Activated effector memory CD4-positive, alpha-beta T cell treated with anti-CD3 and anti-CD28 coated beads, Interleukin-2, amount 50 U/mL, for 16 hours (primary cell): ENCODE results near the gene SH2D3A.
A peak's percentile ranks its signal among the peaks of the same experiment; 100 is the strongest.
"Not testable (repeated sequence)": the region's sequence is repeated elsewhere in the genome, so short reads cannot be mapped to it uniquely, and the experiment has no call there.

Experiments
- DNase-seq: peaks from one replicate; pipeline ENCODE4 v3.0.0-alpha.2; 2020

SH2D3A gene

DNA sequence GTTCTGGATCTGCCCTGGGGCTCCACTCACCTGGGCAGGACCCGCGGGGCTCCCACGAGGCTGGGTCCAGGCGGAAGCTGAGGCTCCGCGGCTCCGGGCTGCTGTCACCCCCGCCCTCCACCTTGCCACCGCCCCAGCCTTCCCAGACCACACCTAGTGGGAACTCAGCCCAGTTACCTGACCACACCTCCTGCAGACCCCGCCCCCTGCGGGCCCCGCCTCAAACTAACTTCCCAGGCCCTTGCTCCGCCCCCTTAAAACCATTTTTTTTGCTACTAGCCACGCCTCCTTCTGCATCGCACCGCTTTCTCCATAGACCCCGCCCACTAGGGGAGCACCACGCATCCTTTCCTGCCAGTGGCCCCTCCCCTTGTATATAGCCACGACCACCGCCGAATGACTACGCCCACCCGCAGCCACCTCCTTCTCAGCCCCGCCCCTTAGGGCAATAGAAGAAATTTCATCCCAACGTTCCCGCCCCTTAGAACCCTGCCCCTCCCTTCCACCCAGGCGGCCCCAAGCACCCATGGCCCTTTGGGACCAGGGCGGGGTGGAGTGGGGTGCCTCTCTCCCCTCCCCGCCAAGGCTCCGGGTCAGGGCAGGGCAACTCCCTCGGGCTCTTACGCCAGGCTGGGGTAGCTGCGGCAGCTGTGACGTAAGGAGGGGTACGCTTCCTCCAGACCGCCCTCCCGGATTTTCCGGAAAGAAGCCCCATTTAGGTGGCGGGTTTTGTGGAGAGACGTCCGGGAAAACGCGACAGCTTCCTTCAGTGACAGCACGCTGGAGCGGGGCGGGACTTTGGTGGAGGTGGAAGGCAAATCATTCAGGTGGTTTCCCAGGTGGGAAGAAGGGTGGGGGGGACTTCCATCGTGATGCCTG is at the start of gene SH2D3A:
TSS of gene SH2D3A (minus strand) at position 79 of the 879 bp plus-strand sequence. CDS start 3,687 bp downstream, outside the sequence.
- peak; percentile 97 for DNase-seq

DNA sequence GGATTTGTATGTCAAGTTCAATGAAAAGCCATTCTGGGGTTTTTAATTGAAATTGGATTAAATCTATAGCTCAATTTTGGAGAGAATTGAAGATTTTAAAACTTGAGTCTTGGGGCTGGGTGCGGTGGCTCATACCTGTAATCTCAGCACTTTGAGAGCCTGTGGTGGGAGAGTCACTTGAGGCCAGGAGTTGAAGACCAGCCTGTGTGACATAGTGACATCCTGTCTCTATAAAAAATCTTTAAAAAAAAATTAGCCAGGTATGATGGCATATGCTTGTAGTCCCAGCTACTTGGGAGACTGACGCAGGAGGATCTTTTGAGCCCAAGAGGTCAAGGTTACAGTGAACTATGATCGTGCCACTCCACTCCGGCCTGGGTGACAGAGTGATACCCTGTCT is 46.4 kb upstream of the SH2D3A start:
- no peak for DNase-seq

GRCh38 chr19:6812612-6813011 is 45.4 kb upstream of the SH2D3A start:
- no peak for DNase-seq

- no peak for DNase-seq
Observed at GRCh38 chr19:6811906-6812305, 44.7 kb upstream of the SH2D3A start.

DNA sequence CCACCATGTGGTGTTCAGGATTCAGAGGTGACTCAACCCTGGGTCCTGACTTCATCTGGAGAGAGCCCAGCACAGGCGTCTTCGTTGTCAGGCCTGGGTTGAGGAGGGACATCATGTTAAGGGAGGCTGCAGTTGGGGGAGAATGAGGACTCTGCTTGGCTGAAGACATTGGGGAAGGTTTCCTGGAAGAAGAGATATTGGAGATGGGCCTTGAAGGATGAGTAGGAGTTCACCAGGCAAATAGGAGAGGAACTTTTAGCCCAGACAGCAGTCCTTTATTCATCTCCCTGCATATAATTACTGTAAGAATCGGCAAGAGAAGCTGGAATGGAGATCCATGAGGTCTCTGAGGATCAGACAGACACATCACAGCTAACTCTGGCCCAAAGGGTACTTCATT is 44.1 kb upstream of the SH2D3A start:
- no peak for DNase-seq

DNA sequence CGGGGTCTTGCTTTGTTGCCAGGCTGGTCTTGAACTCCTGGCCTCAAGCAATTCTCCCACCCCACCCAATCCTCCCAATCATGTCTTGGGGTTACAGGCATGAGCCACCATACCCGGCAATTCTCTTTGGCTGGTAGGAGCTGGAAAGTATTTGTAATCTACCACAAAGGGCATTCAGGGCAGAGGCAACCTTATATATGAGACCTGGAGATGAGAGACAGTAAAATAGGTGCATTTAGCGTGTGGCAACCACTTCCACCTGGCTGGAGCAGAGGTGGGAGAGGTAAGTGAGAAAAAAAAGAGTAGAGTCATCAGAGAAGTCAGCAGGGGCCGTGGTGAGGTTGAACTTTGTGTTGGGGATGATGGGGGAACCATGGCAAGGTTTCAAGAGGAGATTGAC is 42.0 kb upstream of the SH2D3A start:
- no peak for DNase-seq

GRCh38 chr19:6808494-6808893 is 41.3 kb upstream of the SH2D3A start:
- DNase-seq: no peak

- DNase-seq: no peak
Observed at GRCh38 chr19:6807291-6807690, 40.1 kb upstream of the SH2D3A start.

GRCh38 chr19:6806488-6806887 is 39.3 kb upstream of the SH2D3A start:
- DNase-seq: no peak

GRCh38 chr19:6803036-6803404 is 35.8 kb upstream of the SH2D3A start:
- no peak for DNase-seq

GRCh38 chr19:6802336-6803035 is 35.3 kb upstream of the SH2D3A start:
- DNase-seq: peak; percentile 86

DNA sequence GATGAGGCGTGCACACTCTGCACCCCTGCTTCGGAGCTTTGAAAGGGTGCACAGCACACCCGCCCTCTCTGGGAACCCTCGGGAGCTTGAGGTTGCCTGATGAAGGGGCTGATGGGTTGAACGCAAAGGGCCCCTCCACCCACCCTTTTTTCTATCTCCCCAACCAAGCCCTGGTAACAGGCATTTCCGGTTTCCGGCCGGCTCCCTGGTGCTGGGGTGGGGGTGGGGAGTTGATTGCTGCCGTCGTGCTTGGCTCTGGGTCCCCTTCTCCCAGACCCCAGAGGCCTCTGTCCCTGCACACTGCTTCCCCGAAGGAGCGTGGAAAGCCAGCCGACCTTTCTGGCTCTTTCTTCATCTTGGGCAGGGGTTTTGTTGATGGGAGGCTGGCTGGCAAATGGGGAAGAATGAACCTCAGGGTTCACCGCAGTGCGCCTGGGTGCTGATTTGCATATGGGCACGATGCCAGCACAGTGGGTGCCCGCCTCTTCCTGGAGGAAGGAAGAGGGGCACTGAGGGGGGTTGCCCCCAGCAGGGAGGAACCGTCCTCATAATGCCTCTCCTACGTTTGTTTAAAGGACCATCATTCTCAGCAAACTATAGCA is 34.4 kb upstream of the SH2D3A start:
- peak; percentile 91 for DNase-seq

GRCh38 chr19:6800991-6801484 is 33.8 kb upstream of the SH2D3A start:
- DNase-seq: no peak

DNA sequence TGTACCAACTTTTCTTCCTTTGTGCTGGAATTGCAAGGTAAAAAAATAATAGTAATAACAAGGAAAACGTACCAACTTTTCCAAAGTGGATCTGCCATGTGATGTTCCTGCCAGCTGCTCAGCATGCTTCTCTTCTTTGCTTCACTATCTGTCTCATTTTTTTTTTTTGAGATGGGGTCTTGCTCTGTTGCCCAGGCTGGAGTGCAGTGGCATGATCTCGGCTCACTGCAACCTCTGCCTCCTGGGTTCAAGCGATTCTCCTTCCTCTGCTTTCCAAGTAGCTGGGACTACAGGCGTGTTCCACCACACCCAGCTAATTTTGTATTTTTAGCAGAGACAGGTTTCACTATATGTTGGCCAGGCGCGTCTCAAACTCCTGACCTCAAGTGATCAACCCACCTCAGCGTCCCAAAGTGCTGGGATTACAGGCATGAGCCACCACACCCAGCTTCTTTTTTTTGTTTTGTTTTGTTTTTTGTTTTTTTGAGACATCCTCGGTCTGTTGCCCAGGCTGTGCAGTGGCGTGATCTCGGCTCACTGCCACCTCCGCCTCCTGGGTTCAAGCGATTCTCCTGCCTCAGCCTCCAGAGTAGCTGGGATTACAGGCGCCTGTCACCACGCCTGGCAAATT is 33.0 kb upstream of the SH2D3A start:
- not testable (repeated sequence) for DNase-seq

GRCh38 chr19:6797646-6798045 is 30.4 kb upstream of the SH2D3A start:
- DNase-seq: no peak

DNA sequence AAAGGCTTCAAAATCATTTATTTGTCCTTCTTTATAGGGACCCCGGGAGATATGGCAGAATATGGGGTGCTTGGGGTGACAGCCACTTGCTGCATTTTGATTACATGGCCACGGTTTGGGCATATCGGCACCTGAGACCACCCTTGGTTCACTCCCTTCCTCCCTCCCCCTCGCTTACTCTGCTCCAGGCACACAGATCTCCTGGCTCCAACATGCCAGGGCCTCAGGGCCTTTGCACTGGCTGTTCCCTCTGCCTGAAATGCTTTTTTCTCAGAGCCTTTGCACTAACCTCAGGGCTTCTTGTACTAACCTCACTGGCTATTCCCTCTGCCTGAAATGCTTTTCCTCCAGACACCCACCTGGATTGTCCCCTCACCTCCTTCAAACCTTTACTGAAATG is 29.0 kb upstream of the SH2D3A start:
- DNase-seq: no peak

- DNase-seq: no peak
Observed at GRCh38 chr19:6794686-6795431, 27.6 kb upstream of the SH2D3A start.

DNA sequence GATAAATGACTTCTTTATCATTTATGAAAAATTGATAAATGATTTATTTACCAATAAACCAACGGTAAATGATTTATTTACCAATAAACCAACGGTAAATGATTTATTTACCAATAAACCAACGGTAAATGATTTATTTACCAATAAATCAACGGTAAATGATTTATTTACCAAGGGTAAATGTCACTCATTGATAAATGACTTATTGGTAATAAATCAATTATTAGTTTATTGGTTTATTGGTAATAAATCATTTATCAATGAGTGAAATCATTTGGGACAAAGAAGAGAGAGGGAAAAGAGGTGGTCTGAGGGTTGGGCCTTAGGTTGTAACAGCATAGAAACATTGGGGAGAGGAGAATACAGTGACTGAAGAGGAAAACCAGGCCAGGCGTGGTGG is 26.7 kb upstream of the SH2D3A start:
- DNase-seq: no peak

- no peak for DNase-seq
Observed at GRCh38 chr19:6793411-6793810, 26.2 kb upstream of the SH2D3A start.

GRCh38 chr19:6791237-6791636 is 24.0 kb upstream of the SH2D3A start:
- no peak for DNase-seq

- DNase-seq: no peak
Observed at GRCh38 chr19:6790194-6791128, 23.2 kb upstream of the SH2D3A start.
